Keratinocyte (primary cell): Measurements from ENCODE around the gene GNG4.

Source experiments
- CTCF ChIP-seq, 3 experiments: IDR thresholded peaks in 1 of 3; conservative IDR thresholded peaks in 1 of 3; optimal IDR thresholded peaks in 1 of 3; 2 replicates in 2 of 3; 3 replicates in 1 of 3; pipeline versions ENCODE3 to v1.5.1; 2011; ENCODE audit warnings: low read length in 3 of 3, mild to moderate bottlenecking in 3 of 3, moderate library complexity in 2 of 3, control low read depth in 1 of 3, inconsistent platforms in 1 of 3; ENCODE audit not compliant: insufficient read depth in 2 of 3; ENCODE audit errors: extremely low read depth in 1 of 3
- EZH2 ChIP-seq: IDR thresholded peaks from one replicate; pipeline ENCODE4 v1.6.1; 2012; ENCODE audit warnings: inconsistent platforms, mild to moderate bottlenecking, low read length, moderate library complexity

GRCh38 chr1:235689356-235689755, 39.8 kb upstream of the GNG4 start:
- TF ChIP-seq EZH2 = no peak
- TF ChIP-seq CTCF (optimal IDR thresholded peaks at IDR 0.05 in 1 of 3, IDR thresholded peaks at IDR 0.05 in 1 of 3, conservative IDR thresholded peaks at IDR 0.05 in 1 of 3; ENCODE audit: extremely low read depth in 1 of 3, insufficient read depth in 2 of 3, low read length in 3 of 3) = no peak
